ENCODE data around the gene ZNF239.

GRCh38 chr10:43574001-43574892, at the start of gene ZNF239:
- no peak for TF ChIP-seq CTCF (IDR thresholded peaks at IDR 0.05; ENCODE audit: low read depth, low read length)
- TF ChIP-seq EZH2phosphoT487 (IDR thresholded peaks at IDR 0.05; ENCODE audit: low read depth): no peak
